ENCODE measurements around the gene CRYBB3.

GRCh38 chr22:25186140-25186539 is 13.5 kb upstream of the CRYBB3 start:
- TF ChIP-seq POLR2A (IDR thresholded peaks at IDR 0.05) (no peak), CTCF (IDR thresholded peaks at IDR 0.05) (no peak)

Measured in heart left ventricle (tissue), 13 donors.